PFSK-1 (cell line): ENCODE measurements around the gene CSKMT.

ENCODE experiments used
- FOXP2 ChIP-seq: optimal IDR thresholded peaks from 2 replicates; pipeline ENCODE3; 2011; ENCODE audit warnings: borderline replicate concordance, control low read depth, inconsistent platforms; ENCODE audit not compliant: insufficient read depth; ENCODE audit errors: extremely low read length, extremely low read depth
- POLR2AphosphoS5 ChIP-seq: IDR thresholded peaks from 2 replicates; pipeline ENCODE4 v1.6.1; 2012; ENCODE audit warnings: low read depth, mild to moderate bottlenecking, control low read depth, low read length, moderate library complexity
- REST ChIP-seq, 2 experiments: IDR thresholded peaks; 2 replicates each; pipeline versions ENCODE4 v1.6.1 to v1.8.0; 2011 to 2012; ENCODE audit warnings: low read depth in 2 of 2, low read length in 2 of 2, control low read depth in 1 of 2, inconsistent platforms in 1 of 2, mild to moderate bottlenecking in 1 of 2, moderate library complexity in 1 of 2; ENCODE audit not compliant: insufficient read depth in 1 of 2
- SIN3A ChIP-seq: IDR thresholded peaks from 2 replicates; pipeline ENCODE4 v1.6.1; 2012; ENCODE audit warnings: mild to moderate bottlenecking, low read length, moderate library complexity, borderline replicate concordance; ENCODE audit not compliant: insufficient read depth
- TAF1 ChIP-seq: IDR thresholded peaks from 2 replicates; pipeline ENCODE4 v1.6.1; 2012; ENCODE audit warnings: low read length, control low read depth, borderline replicate concordance; ENCODE audit not compliant: insufficient read depth

CSKMT gene

DNA sequence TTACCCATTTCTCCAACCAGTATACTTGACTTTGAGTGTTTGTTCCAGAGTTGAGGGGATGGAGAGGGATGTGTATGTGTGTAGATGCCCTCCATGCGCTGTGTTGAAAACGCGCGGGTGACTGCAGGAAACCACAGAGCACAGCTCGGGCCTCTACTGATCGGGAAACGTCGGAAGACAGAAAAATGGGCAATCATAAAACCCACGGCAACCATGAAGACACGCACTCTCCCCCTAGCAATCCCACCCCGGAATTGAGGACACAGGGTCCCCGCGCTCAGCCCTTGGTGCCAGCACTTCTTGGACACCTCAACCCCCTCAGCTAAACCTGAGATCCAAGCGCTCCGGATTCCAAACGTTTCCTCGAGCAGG, 6.1 kb downstream of the CSKMT start:
- TF ChIP-seq POLR2AphosphoS5, result no peak
- TF ChIP-seq SIN3A, result no peak

DNA sequence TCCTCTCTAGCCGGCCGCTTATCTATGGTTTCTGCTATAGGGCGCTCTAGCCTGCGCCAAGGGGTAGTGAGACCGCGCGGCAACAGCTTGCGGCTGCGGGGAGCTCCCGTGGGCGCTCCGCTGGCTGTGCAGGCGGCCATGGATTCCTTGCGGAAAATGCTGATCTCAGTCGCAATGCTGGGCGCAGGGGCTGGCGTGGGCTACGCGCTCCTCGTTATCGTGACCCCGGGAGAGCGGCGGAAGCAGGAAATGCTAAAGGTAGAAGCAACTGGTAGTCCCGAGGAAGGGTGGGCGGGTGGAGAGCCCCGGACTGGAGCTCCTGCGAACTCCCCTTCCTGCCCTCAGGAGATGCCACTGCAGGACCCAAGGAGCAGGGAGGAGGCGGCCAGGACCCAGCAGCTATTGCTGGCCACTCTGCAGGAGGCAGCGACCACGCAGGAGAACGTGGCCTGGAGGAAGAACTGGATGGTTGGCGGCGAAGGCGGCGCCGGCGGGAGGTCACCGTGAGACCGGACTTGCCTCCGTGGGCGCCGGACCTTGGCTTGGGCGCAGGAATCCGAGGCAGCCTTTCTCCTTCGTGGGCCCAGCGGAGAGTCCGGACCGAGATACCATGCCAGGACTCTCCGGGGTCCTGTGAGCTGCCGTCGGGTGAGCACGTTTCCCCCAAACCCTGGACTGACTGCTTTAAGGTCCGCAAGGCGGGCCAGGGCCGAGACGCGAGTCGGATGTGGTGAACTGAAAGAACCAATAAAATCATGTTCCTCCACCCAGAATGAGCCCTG, 6.7 kb downstream of the CSKMT start, which contains the start of the genes LBHD1 and UQCC3:
TSS of gene LBHD1 (minus strand) at position 660 of the 782 bp plus-strand sequence. CDS start 2,236 bp downstream, outside the sequence.
TSS of gene UQCC3 (plus strand) at position 66 of the 782 bp plus-strand sequence. CDS start at position 139, 73 bp downstream.
- peak; percentile 69; the same call in 1 of the 2 replicates for TF ChIP-seq SIN3A
- TF ChIP-seq TAF1, result peak; percentile 92
- TF ChIP-seq POLR2AphosphoS5, result peak; percentile 84
- TF ChIP-seq REST (IDR thresholded peaks at IDR 0.05; ENCODE audit: insufficient read depth in 1 of 2, low read depth in 2 of 2, low read length in 2 of 2), result peak in 1 of 2 experiments; percentile 59; a peak in 1 of 4 replicates
- no peak for TF ChIP-seq FOXP2

DNA sequence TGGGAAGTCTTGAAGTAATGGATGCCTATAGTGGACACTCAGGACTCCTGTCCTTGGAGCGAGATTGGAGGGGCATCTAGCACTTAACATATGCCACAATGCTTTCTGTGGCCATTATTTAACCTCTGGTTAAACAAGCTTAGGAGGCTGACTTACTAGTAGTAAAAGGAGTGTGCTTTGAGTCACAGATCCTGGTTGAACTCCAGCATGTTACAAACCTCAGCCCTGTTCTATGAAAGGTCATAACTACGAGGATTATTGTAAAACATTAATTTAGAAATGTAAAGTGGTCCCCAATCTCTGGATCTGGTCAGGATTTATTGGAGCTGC, 8.0 kb downstream of the CSKMT start:
- TF ChIP-seq FOXP2 (no peak), SIN3A (no peak), REST (IDR thresholded peaks at IDR 0.05; ENCODE audit: insufficient read depth in 1 of 2, low read depth in 2 of 2, low read length in 2 of 2) (no peak), POLR2AphosphoS5 (no peak), TAF1 (no peak)

DNA sequence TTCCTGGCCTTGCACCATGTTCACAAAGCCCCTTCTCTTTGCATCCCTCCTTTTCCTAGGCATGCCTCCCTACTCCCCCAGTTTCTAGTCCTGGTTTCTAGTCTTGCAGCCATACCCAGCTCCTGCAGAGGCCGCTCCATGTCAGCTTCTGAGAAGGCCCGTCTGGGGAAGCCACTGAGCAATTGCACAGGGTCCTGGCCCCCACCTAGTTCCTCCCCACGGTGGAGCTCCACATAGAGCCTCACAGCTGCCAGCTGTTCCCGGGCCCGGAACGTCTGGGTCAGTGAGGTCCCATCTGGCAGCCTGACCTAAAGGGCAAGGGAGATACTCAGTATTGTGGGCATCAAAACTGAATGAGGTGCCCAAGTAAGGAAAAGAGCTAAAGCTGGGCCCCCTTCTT, 11.6 kb downstream of the CSKMT start:
- TF ChIP-seq TAF1 (no peak), FOXP2 (no peak), POLR2AphosphoS5 (no peak), SIN3A (no peak), REST (IDR thresholded peaks at IDR 0.05; ENCODE audit: insufficient read depth in 1 of 2, low read depth in 2 of 2, low read length in 2 of 2) (no peak)

DNA sequence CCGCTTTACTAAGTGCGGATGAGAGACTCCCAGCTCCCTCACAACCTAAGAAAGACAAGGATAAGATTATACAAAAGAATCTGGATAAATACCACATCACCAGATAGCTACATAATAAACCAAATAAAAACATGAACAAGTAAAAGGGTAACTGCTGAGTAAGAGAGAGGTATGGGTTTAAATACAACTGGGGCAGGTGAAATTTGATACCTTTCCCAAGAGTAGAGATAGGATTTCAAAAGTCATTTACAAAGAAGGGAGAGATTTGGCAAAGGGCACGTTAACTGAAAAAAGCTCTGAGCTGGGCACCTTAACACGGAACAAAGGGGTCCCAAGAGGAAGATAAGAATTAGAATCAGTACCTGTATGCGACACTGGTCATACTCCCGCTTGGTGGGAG, 12.0 kb downstream of the CSKMT start:
- TF ChIP-seq REST (IDR thresholded peaks at IDR 0.05; ENCODE audit: insufficient read depth in 1 of 2, low read depth in 2 of 2, low read length in 2 of 2), result no peak
- TF ChIP-seq SIN3A, result no peak
- no peak for TF ChIP-seq FOXP2
- no peak for TF ChIP-seq TAF1
- no peak for TF ChIP-seq POLR2AphosphoS5
